Psoas muscle (tissue), 7 donors: ENCODE results near the gene PREX1. TPM values are rescaled to one million over a fixed set of nuclear protein-coding genes. Genes with fewer than 3 reads are reported as not detected.

Experiments
- polyA plus RNA-seq, 3 donors: library from polyadenylated mRNA; stranded (reverse); fragments of 200-250 nt; gene quantifications; one replicate each; pipeline ENCODE4 v1.2.3, GENCODE V29; 2013
- total RNA-seq, 4 donors: library from RNA; stranded (reverse); fragmentation: NEBNext Ultra II Directional in 2 of 4; extraction: Animal tissue kit (Norgen Biotek cat#: 25700) in 2 of 4; gene quantifications; one replicate each; pipeline versions ENCODE4 v1.2.1 to v1.2.4, GENCODE V29; 2021 to 2023
- donor health status: healthy with polysubstance abuse.
- donor health status: DM: no; HTN: no; CAD: no; lungs with moderate emphysema.
- donor health status: Bipolar disorder and iron deficiency.
- donor health status: healthy.
- donor health status: DM: no; HTN: no; CAD: no.
- donor health status: DM: no; HTN: no; CAD: no.
- donor health status: DM: yes; HTN: yes; CAD: no.

The PREX1 gene
- total and polyA plus RNA-seq, 7 donors = 2.5 to 8.3 (median 5.3) TPM

Other genes starting within 250 kb of the PREX1 start
- gene ARFGEF2, start 93.7 kb upstream of the PREX1 start, total RNA-seq = 10 to 100 TPM; 21.3 to 36.1 (median 23.4) TPM
- gene ARFGEF2, start 93.7 kb upstream of the PREX1 start, polyA plus RNA-seq = 10 to 100 TPM in 2 of 3 donors, 1 to 10 TPM in 1; 7.8 to 23.7 (median 12.5) TPM
- 10 to 100 TPM; 37.2 to 62.8 (median 46.6) TPM for gene CSE1L, start 218.3 kb upstream of the PREX1 start, total RNA-seq
- gene CSE1L, start 218.3 kb upstream of the PREX1 start, polyA plus RNA-seq = 10 to 100 TPM; 37.7 to 75.7 (median 63.9) TPM